ELR (cell line): ENCODE measurements around the gene ANO10.
"Not testable (repeated sequence)": the region's sequence is repeated elsewhere in the genome, so short reads cannot be mapped to it uniquely, and the experiment has no call there.

ENCODE experiments used
- DNase-seq: peaks from one replicate; pipeline ENCODE4 v3.0.0-alpha.2; 2015; ENCODE audit warnings: low read depth

Gene ANO10

GRCh38 chr3:43629257-43629656 lies 7.4 kb upstream of the ANO10 start:
- peak; percentile 55 for DNase-seq

- DNase-seq = no peak
Observed at GRCh38 chr3:43627360-43627759, 5.5 kb upstream of the ANO10 start.

- no peak for DNase-seq
Observed at GRCh38 chr3:43624619-43625305, 3.0 kb upstream of the ANO10 start.

GRCh38 chr3:43620831-43621655 lies 768 bp downstream of the ANO10 start:
- peak; percentile 32 for DNase-seq

GRCh38 chr3:43619588-43619987 lies 2.2 kb downstream of the ANO10 start:
- DNase-seq = no peak

GRCh38 chr3:43618142-43618541 lies 3.7 kb downstream of the ANO10 start:
- DNase-seq = no peak

GRCh38 chr3:43616034-43616433 lies 5.8 kb downstream of the ANO10 start:
- DNase-seq = no peak

- no peak for DNase-seq
Observed at GRCh38 chr3:43615133-43615532, 6.7 kb downstream of the ANO10 start.

GRCh38 chr3:43613976-43614375 lies 7.8 kb downstream of the ANO10 start:
- no peak for DNase-seq

- DNase-seq = no peak
Observed at GRCh38 chr3:43612419-43612818, 9.4 kb downstream of the ANO10 start.

- DNase-seq = no peak
Observed at GRCh38 chr3:43609406-43609805, 12.4 kb downstream of the ANO10 start.

- no peak for DNase-seq
Observed at GRCh38 chr3:43608751-43609150, 13.1 kb downstream of the ANO10 start.

GRCh38 chr3:43606284-43606683 lies 15.5 kb downstream of the ANO10 start:
- no peak for DNase-seq

GRCh38 chr3:43599959-43600358 lies 21.9 kb downstream of the ANO10 start:
- DNase-seq = not testable (repeated sequence)

- DNase-seq = no peak
Observed at GRCh38 chr3:43597961-43598360, 23.9 kb downstream of the ANO10 start.

- not testable (repeated sequence) for DNase-seq
Observed at GRCh38 chr3:43596178-43596577, 25.6 kb downstream of the ANO10 start.

GRCh38 chr3:43595280-43595679 lies 26.5 kb downstream of the ANO10 start:
- DNase-seq = not testable (repeated sequence)

GRCh38 chr3:43593588-43593987 lies 28.2 kb downstream of the ANO10 start:
- not testable (repeated sequence) for DNase-seq

- not testable (repeated sequence) for DNase-seq
Observed at GRCh38 chr3:43591866-43592265, 29.9 kb downstream of the ANO10 start.

- no peak for DNase-seq
Observed at GRCh38 chr3:43587303-43587702, 34.5 kb downstream of the ANO10 start.

GRCh38 chr3:43584043-43584826 lies 37.6 kb downstream of the ANO10 start:
- peak; percentile 8 for DNase-seq

GRCh38 chr3:43583481-43583880 lies 38.3 kb downstream of the ANO10 start:
- DNase-seq = no peak

GRCh38 chr3:43582866-43583265 lies 38.9 kb downstream of the ANO10 start:
- no peak for DNase-seq
